GM23248 (cell line): ENCODE results near the gene UGDH. TPM values are rescaled to one million over a fixed set of nuclear protein-coding genes. Genes with fewer than 3 reads are reported as not detected.

Experiments used
- DNase-seq: peaks from one replicate; pipeline ENCODE4 v3.0.0-alpha.2; 2015
- H2AFZ ChIP-seq: fragments of 200-600 bp; sonication (generic); 2 replicates; pipeline ENCODE4 v1.6.1; 2016; ENCODE audit warnings: antibody characterized with exemption
- H3F3A ChIP-seq: fragments of 200-600 bp; sonication (generic); 2 replicates; pipeline ENCODE4 v1.6.1; 2016; ENCODE audit warnings: mild to moderate bottlenecking, antibody characterized with exemption, mixed run types; ENCODE audit not compliant: insufficient read depth
- H3K27ac ChIP-seq: fragments of 200-600 bp; sonication (generic); 2 replicates; pipeline ENCODE4 v1.5.1; 2016; ENCODE audit warnings: mild to moderate bottlenecking
- H3K27me3 ChIP-seq: fragments of 200-600 bp; sonication (generic); replicated peaks from 2 replicates; pipeline ENCODE4 v1.6.1; 2016; ENCODE audit warnings: mild to moderate bottlenecking; ENCODE audit not compliant: insufficient read depth
- H3K36me3 ChIP-seq: fragments of 200-600 bp; sonication (generic); 2 replicates; pipeline ENCODE4 v1.6.1; 2016; ENCODE audit warnings: low read depth, mild to moderate bottlenecking
- H3K4me1 ChIP-seq: fragments of 200-600 bp; sonication (generic); 2 replicates; pipeline ENCODE4 v1.6.1; 2016; ENCODE audit warnings: mild to moderate bottlenecking; ENCODE audit not compliant: insufficient read depth
- H3K4me2 ChIP-seq: fragments of 200-600 bp; sonication (generic); one replicate; pipeline ENCODE4 v1.6.1; 2016; ENCODE audit warnings: mild to moderate bottlenecking; ENCODE audit not compliant: unreplicated experiment
- H3K4me3 ChIP-seq: fragments of 200-600 bp; sonication (generic); 2 replicates; pipeline ENCODE4 v1.5.1; 2016; ENCODE audit warnings: mild to moderate bottlenecking
- H3K79me2 ChIP-seq: fragments of 200-600 bp; sonication (generic); 2 replicates; pipeline ENCODE4 v1.6.1; 2016; ENCODE audit warnings: mild to moderate bottlenecking; ENCODE audit not compliant: insufficient read depth
- H3K9ac ChIP-seq: fragments of 200-600 bp; sonication (generic); 2 replicates; pipeline ENCODE4 v1.6.1; 2016; ENCODE audit warnings: mild to moderate bottlenecking
- H3K9me2 ChIP-seq: fragments of 200-600 bp; sonication (generic); 2 replicates; pipeline ENCODE4 v1.6.1; 2016; ENCODE audit warnings: mixed run types, mild to moderate bottlenecking, moderate library complexity; ENCODE audit not compliant: insufficient read depth
- H3K9me3 ChIP-seq: fragments of 200-600 bp; sonication (generic); one replicate; pipeline ENCODE4 v1.6.1; 2017; ENCODE audit warnings: low read depth
- H4K20me1 ChIP-seq: fragments of 200-600 bp; sonication (generic); 2 replicates; pipeline ENCODE4 v1.6.0; 2016; ENCODE audit not compliant: insufficient read depth
- EZH2 ChIP-seq: fragments of 200-600 bp; sonication (generic); IDR thresholded peaks from 2 replicates; pipeline ENCODE4 v1.6.1; 2018; ENCODE audit warnings: antibody characterized with exemption, mild to moderate bottlenecking; ENCODE audit not compliant: insufficient read depth, poor library complexity, severe bottlenecking
- EZH2phosphoT487 ChIP-seq: fragments of 200-600 bp; sonication (generic); IDR thresholded peaks from 2 replicates; pipeline ENCODE4 v1.6.1; 2018; ENCODE audit warnings: antibody characterized with exemption, moderate library complexity, mild to moderate bottlenecking, low read depth; ENCODE audit not compliant: insufficient read depth
- WGBS, 2 experiments: methylation state at CpG; one replicate each; pipeline ENCODE4 v1.1.6; 2015 to 2017; ENCODE audit warnings: low lambda C conversion rate in 2 of 2, low coverage in 1 of 2; ENCODE audit errors: missing lambda C conversion rate in 2 of 2; 5-methylcytosine and 5-hydroxymethylcytosine counted together
- in situ Hi-C: fragments of 300-500 bp; cut with MboI; formaldehyde crosslinking; loops from 2 replicates; pipeline ENCODE4 v1.15.0; 2020
- polyA plus RNA-seq: library from polyadenylated mRNA; unstranded; fragments of >200 nt; fragmentation: Nextera tagmentation; extraction: Ambion mirVana; gene quantifications from 2 replicates; pipeline ENCODE4 v1.2.1, GENCODE V29; 2016
- total RNA-seq: library from RNA; depleted of rRNA; stranded (reverse); fragments of >200 nt; shearing (Covaris generic); gene quantifications from 2 replicates; pipeline ENCODE4 v1.2.3, GENCODE V29; 2014

The UGDH gene
- total and polyA plus RNA-seq, 2 experiments from 2014 or later: 140 to 263 TPM

- in situ Hi-C loops: no loop called here
Observed at GRCh38 chr4:39453738-39454137, 73.5 kb downstream of the UGDH start.

GRCh38 chr4:39452860-39453587, 74.2 kb downstream of the UGDH start:
- peaks cover 18% of the 10 kb centered on the region for H3K4me1 ChIP-seq
- peaks cover 97% of the 10 kb centered on the region for H3F3A ChIP-seq
- 76 to 78% methylated on average over 11 of the region's 11 CpGs for WGBS, 2 experiments
- no peaks in the 10 kb centered on the region for H3K9me2 ChIP-seq
- H3K79me2 ChIP-seq: peaks cover 34% of the 10 kb centered on the region
- in situ Hi-C loops: no loop called here
- peaks cover 81% of the 10 kb centered on the region for H3K36me3 ChIP-seq
- TF ChIP-seq EZH2phosphoT487 (no peak), EZH2 (no peak)
- H2AFZ ChIP-seq: no peak overlapping the region
- no peak overlapping the region for H3K4me3 ChIP-seq
- H3K4me2 ChIP-seq: no peak overlapping the region
- H3K27ac ChIP-seq: no peak overlapping the region
- H3K9me3 ChIP-seq: no peaks in the 10 kb centered on the region
- no peak overlapping the region for H3K9ac ChIP-seq
- peaks cover 22% of the 10 kb centered on the region for H4K20me1 ChIP-seq
- DNase-seq: no peak
- H3K27me3 ChIP-seq: no peaks in the 10 kb centered on the region

More at GRCh38 chr4:39453738-39454137, 73.5 kb downstream of the UGDH start:
- H3K79me2 ChIP-seq: peaks cover 41% of the 10 kb centered on the region
- no peak overlapping the region for H3K4me3 ChIP-seq
- peaks cover 92% of the 10 kb centered on the region for H3F3A ChIP-seq
- WGBS, 2 experiments: 50 to 57% methylated on average over 2 of the region's 2 CpGs
- no peak overlapping the region for H2AFZ ChIP-seq
- H3K4me2 ChIP-seq: no peak overlapping the region
- no peak for TF ChIP-seq EZH2phosphoT487
- TF ChIP-seq EZH2: no peak
- DNase-seq: no peak
- no peaks in the 10 kb centered on the region for H3K27me3 ChIP-seq
- H3K9me2 ChIP-seq: no peaks in the 10 kb centered on the region
- H3K9me3 ChIP-seq: no peaks in the 10 kb centered on the region
- H4K20me1 ChIP-seq: peaks cover 22% of the 10 kb centered on the region
- H3K36me3 ChIP-seq: peaks cover 82% of the 10 kb centered on the region
- H3K27ac ChIP-seq: no peak overlapping the region
- H3K9ac ChIP-seq: no peak overlapping the region
- peaks cover 18% of the 10 kb centered on the region for H3K4me1 ChIP-seq

- peaks cover 27% of the 10 kb centered on the region for H3K79me2 ChIP-seq
- TF ChIP-seq EZH2: no peak
- no peak for TF ChIP-seq EZH2phosphoT487
- H3K9ac ChIP-seq: no peak overlapping the region
- H3K27me3 ChIP-seq: no peaks in the 10 kb centered on the region
- H4K20me1 ChIP-seq: peaks cover 22% of the 10 kb centered on the region
- no peak overlapping the region for H3K4me2 ChIP-seq
- WGBS, 2 experiments: 79 to 83% methylated on average over 6 of the region's 6 CpGs
- DNase-seq: no peak
- peaks cover 24% of the 10 kb centered on the region for H3K4me1 ChIP-seq
- H3F3A ChIP-seq: peaks cover 97% of the 10 kb centered on the region
- no peak overlapping the region for H2AFZ ChIP-seq
- no peak overlapping the region for H3K27ac ChIP-seq
- no peaks in the 10 kb centered on the region for H3K9me3 ChIP-seq
- H3K36me3 ChIP-seq: peaks cover 74% of the 10 kb centered on the region
- H3K9me2 ChIP-seq: no peaks in the 10 kb centered on the region
- H3K4me3 ChIP-seq: no peak overlapping the region
- in situ Hi-C loops: no loop called here
Observed at GRCh38 chr4:39452153-39452859, 74.9 kb downstream of the UGDH start.

- 0 out of 2 replicates have a peak overlapping the region, but pooled peaks have one; percentile 7 for H3K9ac ChIP-seq
- H3K4me3 ChIP-seq: no peak overlapping the region
- H2AFZ ChIP-seq: no peak overlapping the region
- H3K79me2 ChIP-seq: peaks cover 19% of the 10 kb centered on the region
- peaks cover 66% of the 10 kb centered on the region for H3K36me3 ChIP-seq
- no peak for DNase-seq
- no peaks in the 10 kb centered on the region for H3K9me2 ChIP-seq
- H3K4me2 ChIP-seq: no peak overlapping the region
- 71 to 73% methylated on average over 6 of the region's 6 CpGs for WGBS, 2 experiments
- no peaks in the 10 kb centered on the region for H3K27me3 ChIP-seq
- TF ChIP-seq EZH2phosphoT487 (no peak), EZH2 (no peak)
- 0 out of 2 replicates have a peak overlapping the region, but pooled peaks have one; percentile 3 for H3K27ac ChIP-seq
- H3F3A ChIP-seq: peaks cover 92% of the 10 kb centered on the region
- in situ Hi-C loops: no loop called here
- H4K20me1 ChIP-seq: peaks cover 16% of the 10 kb centered on the region
- H3K4me1 ChIP-seq: peaks cover 18% of the 10 kb centered on the region
- H3K9me3 ChIP-seq: no peaks in the 10 kb centered on the region
Observed at GRCh38 chr4:39451423-39452023, 75.7 kb downstream of the UGDH start.
